ENCODE measurements around the gene SLC2A4RG. TPM values are rescaled to one million over a fixed set of nuclear protein-coding genes. Genes with fewer than 3 reads are reported as not detected.

Gene SLC2A4RG
- polyA plus RNA-seq, 1 experiment = 26.0 TPM

DNA sequence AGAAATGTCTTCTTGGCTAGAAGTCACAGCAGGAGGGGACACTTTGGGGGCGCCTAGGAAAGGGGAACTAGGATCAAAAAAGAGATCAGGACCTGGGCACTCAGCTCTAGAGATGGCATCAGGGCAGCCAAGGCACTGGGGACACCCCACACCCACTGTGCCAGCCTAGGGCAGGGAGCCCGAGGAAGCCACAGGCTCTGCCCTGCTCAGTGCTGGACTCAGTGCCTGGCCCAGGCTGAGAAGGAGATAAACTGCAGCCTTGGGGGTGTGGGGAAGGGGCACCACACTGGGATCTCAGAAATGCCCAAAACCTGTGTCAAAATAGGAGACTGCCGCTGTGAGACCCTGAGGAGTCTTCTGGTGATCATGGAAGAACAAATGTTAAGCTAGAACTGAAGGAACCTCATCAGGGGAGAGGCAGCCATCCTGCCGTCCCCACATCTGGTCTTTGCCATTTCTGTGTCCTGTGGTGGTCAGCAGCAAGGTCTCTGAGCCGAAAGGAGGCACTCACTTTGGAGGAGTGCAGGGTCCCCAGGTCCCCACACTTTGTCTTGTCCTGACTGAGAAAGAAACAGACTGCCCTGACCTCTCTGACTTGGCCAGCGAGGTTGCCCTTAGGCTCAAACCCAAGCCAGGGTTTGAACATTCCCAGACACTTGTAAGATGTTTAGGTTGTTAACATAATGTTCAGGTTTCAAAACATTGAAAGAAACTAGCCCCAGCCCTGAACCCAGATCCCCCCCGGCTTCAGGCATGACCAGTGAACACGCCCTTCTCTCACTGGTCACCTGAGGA, 34.1 kb upstream of the SLC2A4RG start:
- Histone ChIP-seq H3K4me3 (ENCODE audit: low read depth, low read length) (no peak overlapping the region), H3K27ac (ENCODE audit: low read depth, low read length) (no peak overlapping the region), H3K9me3 (ENCODE audit: control insufficient read depth, insufficient read depth, low read length) (no peaks in the 10 kb centered on the region; the same call in 1 of the 2 replicates), H3K27me3 (ENCODE audit: control insufficient read depth, insufficient read depth, low read length) (no peaks in the 10 kb centered on the region)
- ChIA-PET POLR2A (no interaction called here), CTCF (no interaction called here)
- TF ChIP-seq, protein P1, sequence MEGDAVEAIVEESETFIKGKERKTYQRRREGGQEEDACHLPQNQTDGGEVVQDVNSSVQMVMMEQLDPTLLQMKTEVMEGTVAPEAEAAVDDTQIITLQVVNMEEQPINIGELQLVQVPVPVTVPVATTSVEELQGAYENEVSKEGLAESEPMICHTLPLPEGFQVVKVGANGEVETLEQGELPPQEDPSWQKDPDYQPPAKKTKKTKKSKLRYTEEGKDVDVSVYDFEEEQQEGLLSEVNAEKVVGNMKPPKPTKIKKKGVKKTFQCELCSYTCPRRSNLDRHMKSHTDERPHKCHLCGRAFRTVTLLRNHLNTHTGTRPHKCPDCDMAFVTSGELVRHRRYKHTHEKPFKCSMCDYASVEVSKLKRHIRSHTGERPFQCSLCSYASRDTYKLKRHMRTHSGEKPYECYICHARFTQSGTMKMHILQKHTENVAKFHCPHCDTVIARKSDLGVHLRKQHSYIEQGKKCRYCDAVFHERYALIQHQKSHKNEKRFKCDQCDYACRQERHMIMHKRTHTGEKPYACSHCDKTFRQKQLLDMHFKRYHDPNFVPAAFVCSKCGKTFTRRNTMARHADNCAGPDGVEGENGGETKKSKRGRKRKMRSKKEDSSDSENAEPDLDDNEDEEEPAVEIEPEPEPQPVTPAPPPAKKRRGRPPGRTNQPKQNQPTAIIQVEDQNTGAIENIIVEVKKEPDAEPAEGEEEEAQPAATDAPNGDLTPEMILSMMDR (IDR thresholded peaks at IDR 0.05; ENCODE audit: low read depth, low read length) = no peak
- DNase-seq (ENCODE audit: low read depth, low spot score) = no peak

DNA sequence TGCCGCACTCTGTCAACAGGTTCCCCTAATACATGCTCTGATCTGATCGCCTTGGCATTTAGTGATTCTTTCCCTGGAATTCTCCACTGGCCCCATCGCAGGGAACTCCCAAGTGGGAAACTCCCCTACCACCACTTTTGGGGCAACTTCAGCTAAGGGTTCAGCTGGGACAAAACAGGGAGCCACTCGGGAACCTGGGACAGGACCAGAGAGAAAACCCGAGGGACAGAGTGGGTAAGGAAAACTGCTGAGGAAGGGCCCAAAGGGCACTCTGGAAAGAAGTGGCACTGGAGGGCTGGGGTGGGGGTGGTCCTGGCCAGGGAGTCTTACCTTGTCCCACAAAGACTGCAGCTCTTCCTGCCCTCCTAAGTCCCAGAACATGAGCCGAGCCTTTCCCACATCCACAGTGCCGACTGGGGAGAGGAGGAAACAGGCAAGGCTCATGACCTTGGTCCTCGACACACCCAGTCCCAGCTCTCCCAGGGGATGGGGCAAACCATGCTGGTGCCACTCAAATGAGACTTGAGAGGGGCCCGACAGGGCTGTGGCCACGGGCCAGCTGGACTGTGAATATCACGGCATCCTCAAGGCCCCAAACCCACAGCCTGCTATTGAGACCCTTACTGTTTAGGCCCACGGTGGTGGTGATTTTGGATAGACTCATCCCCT, 33.4 kb upstream of the SLC2A4RG start:
- no peaks in the 10 kb centered on the region for H3K27me3 ChIP-seq (ENCODE audit: control insufficient read depth, insufficient read depth, low read length)
- H3K9me3 ChIP-seq (ENCODE audit: control insufficient read depth, insufficient read depth, low read length) = peaks cover under 1% of the 10 kb centered on the region; the same call in 1 of the 2 replicates
- POLR2A ChIA-PET = no interaction called here
- CTCF ChIA-PET = no interaction called here
- peak overlapping the region; percentile 81 for H3K4me3 ChIP-seq (ENCODE audit: low read depth, low read length)
- TF ChIP-seq, protein P1 (IDR thresholded peaks at IDR 0.05; ENCODE audit: low read depth, low read length) = no peak
- H3K27ac ChIP-seq (ENCODE audit: low read depth, low read length) = no peak overlapping the region
- DNase-seq (ENCODE audit: low read depth, low spot score) = no peak

DNA sequence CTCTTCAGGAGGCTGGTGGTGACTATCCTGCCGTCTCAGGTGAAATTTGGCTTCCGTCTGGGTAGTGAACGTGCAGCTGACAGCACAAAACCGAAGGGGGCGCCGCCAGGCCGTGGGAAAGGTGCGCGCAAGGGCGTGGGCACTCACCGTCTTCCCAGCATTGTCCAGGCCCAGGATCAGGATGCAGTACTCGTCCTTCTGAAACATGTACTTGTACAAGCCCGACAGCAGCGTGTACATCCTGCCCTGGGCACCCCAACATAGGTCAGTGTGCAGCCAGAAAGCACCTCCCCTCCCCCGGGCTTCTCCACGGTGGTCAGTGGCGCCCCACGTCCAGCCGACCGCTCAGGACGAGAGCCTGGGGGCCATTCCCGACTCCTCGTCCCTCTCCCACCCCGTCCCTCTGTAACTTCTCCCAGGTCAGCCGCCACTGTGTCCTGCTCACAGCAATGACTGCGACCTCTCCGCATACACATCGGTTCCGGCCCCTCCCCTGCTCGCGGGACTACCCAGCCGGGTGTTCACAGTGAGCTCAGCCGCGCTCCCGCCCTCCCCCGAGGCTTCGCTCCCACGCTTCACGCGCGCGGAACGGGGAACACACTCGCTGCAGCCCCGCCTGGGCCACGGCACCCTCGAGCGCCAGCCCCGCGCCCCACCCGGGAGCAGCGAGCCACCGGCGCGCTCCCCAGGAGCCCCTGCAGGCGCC, 32.6 kb upstream of the SLC2A4RG start:
- ChIA-PET POLR2A (interaction anchor here (0.5 to 2.3 kb wide), 7 partner anchors 9 to 250 kb away, joined by 3 to 15 read pairs (median 5); partner anchors contain the start of genes RTEL1, TPD52L2 and UCKL1), CTCF (no interaction called here)
- Histone ChIP-seq H3K27ac (ENCODE audit: low read depth, low read length) (no peak overlapping the region), H3K9me3 (ENCODE audit: control insufficient read depth, insufficient read depth, low read length) (peaks cover 3% of the 10 kb centered on the region; the same call in 1 of the 2 replicates), H3K27me3 (ENCODE audit: control insufficient read depth, insufficient read depth, low read length) (no peaks in the 10 kb centered on the region), H3K4me3 (ENCODE audit: low read depth, low read length) (peak overlapping the region; percentile 81)
- DNase-seq (ENCODE audit: low read depth, low spot score) = no peak
- TF ChIP-seq, protein P1 (IDR thresholded peaks at IDR 0.05; ENCODE audit: low read depth, low read length) = peak; percentile 30

DNA sequence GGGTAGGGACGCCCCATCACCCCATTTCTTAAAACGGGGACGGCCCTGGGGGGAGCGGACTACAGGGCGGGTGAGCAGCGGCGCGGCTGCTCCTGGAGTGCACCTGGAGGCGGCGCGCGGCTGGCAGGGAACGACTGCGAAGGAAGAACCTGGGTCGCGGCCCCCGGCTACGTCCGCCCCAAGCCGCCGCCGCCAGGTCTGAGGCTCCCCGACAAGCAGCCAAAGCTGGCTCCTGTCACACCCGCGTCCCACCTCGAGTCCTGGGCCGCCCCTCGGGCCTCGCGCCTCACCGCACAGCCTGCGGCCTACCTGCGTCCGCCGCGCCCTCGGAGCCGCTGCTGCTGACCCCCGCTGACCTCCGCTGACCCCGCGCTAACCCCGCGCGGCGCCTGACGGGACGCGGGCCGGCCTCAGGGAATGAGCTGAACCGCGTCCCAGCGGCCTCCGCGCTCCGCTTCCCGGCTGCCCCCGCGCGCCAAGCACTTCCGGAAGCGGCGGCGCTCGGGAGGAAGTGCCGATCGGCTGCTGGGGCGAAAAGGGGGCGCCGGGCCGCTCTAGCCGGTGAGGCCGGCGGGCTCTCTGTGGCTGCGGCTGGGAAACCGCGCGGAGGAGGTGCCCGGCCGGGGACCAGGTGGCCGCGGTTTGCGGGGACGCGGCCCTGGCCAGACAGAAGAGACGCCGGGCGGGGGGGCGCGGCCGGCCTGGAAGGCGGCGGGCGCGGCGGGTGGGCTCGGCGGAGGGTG, 31.8 kb upstream of the SLC2A4RG start, which contains the start of the genes ARFRP1 and ZGPAT:
TSS of gene ARFRP1 (minus strand) at position 419 of the 743 bp plus-strand sequence. CDS start 885 bp downstream, outside the sequence.
TSS of gene ZGPAT (plus strand) at position 482 of the 743 bp plus-strand sequence. CDS start 542 bp downstream, outside the sequence.
- Histone ChIP-seq H3K9me3 (ENCODE audit: control insufficient read depth, insufficient read depth, low read length) (peaks cover 3% of the 10 kb centered on the region; the same call in 1 of the 2 replicates), H3K4me3 (ENCODE audit: low read depth, low read length) (peak within 1 kb of the TSS; percentile 81), H3K27me3 (ENCODE audit: control insufficient read depth, insufficient read depth, low read length) (no peaks in the 10 kb centered on the region), H3K27ac (ENCODE audit: low read depth, low read length) (no peak within 1 kb of the TSS)
- TF ChIP-seq, protein P1 (IDR thresholded peaks at IDR 0.05; ENCODE audit: low read depth, low read length) = no peak
- CTCF ChIA-PET = interaction anchor here (0.5 kb wide), 1 partner anchor 15 kb away, joined by 3 read pairs; no protein-coding TSS in a partner anchor
- POLR2A ChIA-PET = interaction anchor here (0.5 to 2.3 kb wide), 11 partner anchors 9 to 250 kb away, joined by 3 to 15 read pairs (median 3); partner anchors contain the start of genes LIME1, RTEL1, TPD52L2 and UCKL1
- peak; percentile 16 for DNase-seq (ENCODE audit: low read depth, low spot score)

Measured in AG04450 (cell line).